ENCODE measurements around the gene LYRM1. TPM values are rescaled to one million over a fixed set of nuclear protein-coding genes. Genes with fewer than 3 reads are reported as not detected.
A peak's percentile ranks its signal among the peaks of the same experiment; 100 is the strongest.
"Not testable (repeated sequence)": the region's sequence is repeated elsewhere in the genome, so short reads cannot be mapped to it uniquely, and the experiment has no call there.

The LYRM1 gene
- total RNA-seq, 2 experiments from 2014 or later, result 26.5 to 28.0 TPM

DNA sequence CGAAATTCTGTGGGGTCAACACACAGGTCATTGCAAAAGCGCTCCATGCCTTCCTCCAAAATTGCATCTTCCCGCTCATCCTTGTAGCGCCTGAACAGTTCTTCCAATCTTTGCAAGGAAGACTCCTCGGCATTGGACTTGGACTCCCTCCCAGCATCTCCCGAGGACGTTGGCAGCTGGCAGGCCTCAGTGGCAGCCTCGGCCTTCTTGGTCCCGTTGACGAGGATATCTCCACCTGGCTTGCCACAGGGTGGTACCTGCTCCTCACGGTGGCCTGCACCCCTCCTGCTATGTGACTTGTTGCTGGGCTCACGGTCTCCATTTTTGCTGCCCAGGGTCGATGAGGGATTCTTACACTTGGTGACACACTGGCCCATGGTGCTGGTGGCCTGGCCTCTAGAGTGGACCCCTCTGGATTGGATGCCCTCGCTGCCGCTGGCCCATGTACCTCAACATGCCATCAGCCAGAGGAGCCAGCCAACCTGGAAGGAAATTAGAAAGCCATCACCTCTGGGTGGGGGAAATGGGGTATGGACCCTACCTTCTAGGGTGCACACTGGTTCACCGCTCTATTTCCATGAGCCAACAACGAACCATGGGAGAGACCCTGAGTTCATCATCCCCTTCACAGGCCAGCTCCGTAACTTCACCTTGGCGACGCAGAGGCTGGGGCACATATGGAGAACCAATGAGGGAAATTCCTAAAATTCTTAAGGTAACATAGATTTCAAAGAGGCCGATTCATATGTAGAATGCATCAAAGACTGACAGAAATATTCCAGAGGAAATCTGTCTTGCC, 38.2 kb upstream of the LYRM1 start:
- H3K4me3 Mint-ChIP-seq, result no peak overlapping the region
- no peaks in the 10 kb centered on the region for H3K27me3 Mint-ChIP-seq
- peaks cover 14% of the 10 kb centered on the region for H3K36me3 Mint-ChIP-seq
- peaks cover 26% of the 10 kb centered on the region for H3K4me1 Mint-ChIP-seq (ENCODE audit: low read depth)
- no peak for DNase-seq
- intact Hi-C loops (cut with micrococcal nuclease), result no loop called here
- H3K9me3 Mint-ChIP-seq, result no peaks in the 10 kb centered on the region
- POLR2A ChIA-PET, result no interaction called here
- CTCF ChIA-PET, result no interaction called here
- H3K27ac Mint-ChIP-seq, result no peak overlapping the region

DNA sequence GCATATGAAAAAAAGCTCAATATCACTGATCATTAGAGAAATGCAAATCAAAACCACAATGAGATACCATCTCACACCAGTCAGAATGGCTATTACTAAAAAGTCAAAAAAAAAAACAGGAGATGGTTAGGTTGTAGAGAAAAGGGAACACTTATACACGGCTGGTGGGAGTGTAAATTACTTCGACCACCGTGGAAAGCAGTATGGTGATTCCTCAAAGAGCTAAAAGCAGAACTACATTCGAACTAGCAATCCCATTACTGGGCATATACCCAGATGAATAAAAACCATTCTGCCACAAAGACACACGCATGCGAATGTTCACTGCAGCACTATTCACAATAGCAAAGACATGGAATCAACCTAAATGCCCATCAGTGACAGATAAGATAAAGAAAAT, 36.2 kb upstream of the LYRM1 start:
- peaks cover 14% of the 10 kb centered on the region for H3K36me3 Mint-ChIP-seq
- H3K27ac Mint-ChIP-seq; POLR2A ChIA-PET; H3K27me3 Mint-ChIP-seq; DNase-seq; CTCF ChIA-PET; H3K9me3 Mint-ChIP-seq; intact Hi-C loops (cut with micrococcal nuclease); H3K4me3 Mint-ChIP-seq: not testable (repeated sequence)
- peaks cover 26% of the 10 kb centered on the region for H3K4me1 Mint-ChIP-seq (ENCODE audit: low read depth)

DNA sequence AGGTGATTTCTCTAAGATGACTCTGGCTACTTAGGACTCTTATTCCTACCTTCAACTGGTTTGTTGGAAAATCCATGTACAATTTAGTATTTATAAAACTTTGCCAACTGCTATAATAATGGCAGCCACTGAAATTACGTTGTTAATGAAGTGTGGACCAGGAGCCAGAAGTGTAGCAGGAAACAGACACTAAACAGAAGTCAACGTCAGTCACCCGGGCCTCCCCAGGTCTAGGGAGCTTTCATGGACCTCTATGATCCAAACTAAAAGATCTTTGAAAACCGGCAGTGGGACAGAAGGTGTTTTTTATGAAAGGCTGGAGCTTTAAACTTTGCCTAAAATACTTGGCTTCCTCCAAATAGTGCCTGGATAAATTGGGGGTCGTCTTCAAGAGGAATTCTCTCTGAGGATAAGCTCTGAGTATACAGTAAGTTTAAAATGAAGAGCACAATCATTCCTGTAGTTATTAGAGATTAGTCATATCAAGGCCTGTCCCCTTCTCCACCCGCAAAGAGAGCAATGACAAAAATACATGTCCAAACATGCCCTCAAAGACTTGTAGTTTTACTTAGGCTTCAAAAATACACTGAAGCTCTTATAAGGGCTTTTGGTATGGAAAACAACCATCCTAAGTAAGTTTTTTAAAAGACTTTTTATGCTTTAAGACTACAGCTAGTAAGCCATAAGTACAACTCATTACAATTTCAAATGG, 35.0 kb upstream of the LYRM1 start:
- no peak for DNase-seq
- intact Hi-C loops (cut with micrococcal nuclease), result loop anchor here (1.0 kb wide), 2 partner anchors 9 to 26 kb away; no protein-coding TSS in a partner anchor
- Mint-ChIP-seq H3K9me3 (no peaks in the 10 kb centered on the region), H3K4me3 (no peak overlapping the region), H3K36me3 (peaks cover 6% of the 10 kb centered on the region), H3K27me3 (no peaks in the 10 kb centered on the region), H3K4me1 (ENCODE audit: low read depth) (peaks cover 26% of the 10 kb centered on the region), H3K27ac (peak overlapping the region; percentile 66)
- CTCF ChIA-PET, result interaction anchor here (1.1 to 1.3 kb wide), 3 partner anchors 9 to 17 kb away, joined by 3 to 5 read pairs (median 4); no protein-coding TSS in a partner anchor
- POLR2A ChIA-PET, result interaction anchor here (1.5 kb wide), 1 partner anchor 46 kb away, joined by 4 read pairs; no protein-coding TSS in a partner anchor

DNA sequence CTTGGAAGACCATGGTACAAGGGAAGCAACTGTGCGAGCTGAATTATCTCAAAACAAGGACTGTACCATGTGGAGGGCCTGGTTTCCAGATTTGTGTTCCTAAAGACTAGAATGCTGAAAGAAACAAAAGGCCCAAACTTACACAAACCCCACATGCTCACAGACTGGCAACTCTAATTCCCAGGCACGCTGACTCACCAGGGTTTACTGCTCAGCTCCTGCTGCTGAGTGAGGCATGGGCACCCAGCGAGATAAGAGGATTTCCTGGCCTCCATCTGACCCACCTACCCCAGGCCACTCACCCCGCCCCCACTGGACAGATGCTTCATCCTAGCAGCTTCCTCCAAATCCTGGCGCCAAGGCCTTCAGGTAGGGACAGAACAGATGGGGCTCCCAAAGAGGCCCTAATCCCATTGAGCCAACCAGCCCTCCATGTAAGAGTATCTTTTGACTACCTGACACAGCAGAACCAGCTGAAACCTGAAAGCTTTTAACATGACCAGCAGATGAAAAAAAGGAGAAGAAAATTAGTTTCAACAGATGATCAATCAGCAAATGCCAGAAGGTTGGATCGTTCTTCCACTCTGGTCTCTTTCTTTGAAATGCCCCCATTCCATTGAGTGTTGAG, 34.3 kb upstream of the LYRM1 start:
- Mint-ChIP-seq H3K27ac (peak overlapping the region; percentile 66), H3K4me3 (no peak overlapping the region), H3K4me1 (ENCODE audit: low read depth) (peaks cover 26% of the 10 kb centered on the region), H3K36me3 (peaks cover 6% of the 10 kb centered on the region), H3K27me3 (no peaks in the 10 kb centered on the region), H3K9me3 (no peaks in the 10 kb centered on the region)
- ChIA-PET CTCF (interaction anchor here (1.1 to 1.3 kb wide), 3 partner anchors 8 to 18 kb away, joined by 3 to 5 read pairs (median 4); no protein-coding TSS in a partner anchor), POLR2A (interaction anchor here (0.6 to 1.5 kb wide), 2 partner anchors 8 to 45 kb away, joined by 4 to 5 read pairs; no protein-coding TSS in a partner anchor)
- peak; percentile 51 for DNase-seq
- intact Hi-C loops (cut with micrococcal nuclease), result no loop called here

DNA sequence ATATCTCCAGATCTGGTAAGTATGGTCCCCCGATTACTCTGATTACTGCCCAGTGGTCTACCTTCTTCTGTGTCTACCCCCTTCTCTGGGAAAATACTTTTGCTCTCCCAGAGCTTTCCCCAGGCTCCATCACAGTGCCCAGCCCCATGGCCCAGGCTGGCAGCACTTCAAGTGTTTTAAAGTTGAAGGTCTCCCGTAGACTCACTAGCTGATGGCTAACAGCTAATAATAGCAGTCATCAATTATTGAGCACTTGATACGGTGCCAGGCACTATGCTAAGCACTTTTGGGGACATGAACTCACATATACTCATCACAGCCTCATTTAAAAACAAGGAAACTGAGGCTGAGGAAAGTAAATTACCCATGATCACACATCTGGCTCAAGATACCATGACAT, 33.8 kb upstream of the LYRM1 start:
- no peak for DNase-seq
- no peaks in the 10 kb centered on the region for H3K9me3 Mint-ChIP-seq
- H3K27me3 Mint-ChIP-seq, result no peaks in the 10 kb centered on the region
- H3K27ac Mint-ChIP-seq, result peak overlapping the region; percentile 11
- intact Hi-C loops (cut with micrococcal nuclease), result no loop called here
- H3K4me3 Mint-ChIP-seq, result no peak overlapping the region
- POLR2A ChIA-PET, result interaction anchor here (0.6 to 1.5 kb wide), 2 partner anchors 8 to 44 kb away, joined by 4 to 5 read pairs; no protein-coding TSS in a partner anchor
- peaks cover 6% of the 10 kb centered on the region for H3K36me3 Mint-ChIP-seq
- CTCF ChIA-PET, result interaction anchor here (1.3 to 1.7 kb wide), 2 partner anchors 16 to 17 kb away, joined by 4 to 5 read pairs; no protein-coding TSS in a partner anchor
- H3K4me1 Mint-ChIP-seq (ENCODE audit: low read depth), result peaks cover 26% of the 10 kb centered on the region

DNA sequence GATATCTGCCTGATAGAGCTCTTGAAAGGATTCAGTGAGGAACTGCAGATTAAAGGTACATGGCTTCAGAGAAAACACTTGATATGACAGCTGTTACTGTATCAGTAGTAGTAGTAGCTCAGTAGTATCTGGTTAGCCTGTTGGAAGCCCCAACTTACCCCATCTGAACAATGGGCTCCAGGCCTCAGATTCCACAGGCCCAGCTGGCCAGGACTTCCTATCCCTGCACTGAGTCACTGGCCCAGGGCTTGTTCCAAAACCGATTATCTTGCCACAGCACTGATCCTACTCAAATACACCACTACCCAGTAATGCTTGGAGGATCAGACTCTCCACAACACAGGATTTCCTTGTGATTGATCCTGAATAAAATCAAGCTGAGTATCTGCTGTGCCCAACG, 33.0 kb upstream of the LYRM1 start:
- no peak for DNase-seq
- no peak overlapping the region for H3K4me3 Mint-ChIP-seq
- no peaks in the 10 kb centered on the region for H3K9me3 Mint-ChIP-seq
- H3K27ac Mint-ChIP-seq, result no peak overlapping the region
- H3K4me1 Mint-ChIP-seq (ENCODE audit: low read depth), result peaks cover 32% of the 10 kb centered on the region
- H3K36me3 Mint-ChIP-seq, result peaks cover 5% of the 10 kb centered on the region
- ChIA-PET CTCF (interaction anchor here (0.6 to 1.7 kb wide), 2 partner anchors 18 to 860 kb away, joined by 3 to 5 read pairs; no protein-coding TSS in a partner anchor), POLR2A (no interaction called here)
- intact Hi-C loops (cut with micrococcal nuclease), result no loop called here
- no peaks in the 10 kb centered on the region for H3K27me3 Mint-ChIP-seq

DNA sequence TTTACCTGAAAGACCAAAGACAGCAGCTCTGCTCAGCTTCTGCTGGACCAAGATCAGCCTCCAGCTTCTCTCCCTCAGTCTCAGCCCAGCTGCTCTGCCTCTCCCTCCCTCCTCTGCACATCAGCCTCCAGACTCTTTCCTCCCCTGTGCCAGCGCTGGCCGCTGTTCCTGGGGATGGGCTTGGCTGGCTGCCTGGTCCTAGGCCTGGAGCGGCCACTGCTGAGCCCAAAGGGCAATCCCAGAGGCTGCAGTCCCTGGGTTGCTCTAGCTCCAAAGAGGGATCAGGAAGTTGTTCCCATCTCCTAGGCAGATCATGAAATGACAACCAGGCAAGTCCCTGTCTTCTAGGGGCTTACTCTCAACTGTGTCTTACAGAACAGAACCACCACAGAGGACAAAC, 31.7 kb upstream of the LYRM1 start:
- ChIA-PET CTCF (no interaction called here), POLR2A (no interaction called here)
- Mint-ChIP-seq H3K36me3 (peaks cover 5% of the 10 kb centered on the region), H3K27me3 (no peaks in the 10 kb centered on the region), H3K9me3 (no peaks in the 10 kb centered on the region), H3K4me1 (ENCODE audit: low read depth) (peaks cover 41% of the 10 kb centered on the region), H3K4me3 (no peak overlapping the region), H3K27ac (no peak overlapping the region)
- DNase-seq, result no peak
- intact Hi-C loops (cut with micrococcal nuclease), result no loop called here

DNA sequence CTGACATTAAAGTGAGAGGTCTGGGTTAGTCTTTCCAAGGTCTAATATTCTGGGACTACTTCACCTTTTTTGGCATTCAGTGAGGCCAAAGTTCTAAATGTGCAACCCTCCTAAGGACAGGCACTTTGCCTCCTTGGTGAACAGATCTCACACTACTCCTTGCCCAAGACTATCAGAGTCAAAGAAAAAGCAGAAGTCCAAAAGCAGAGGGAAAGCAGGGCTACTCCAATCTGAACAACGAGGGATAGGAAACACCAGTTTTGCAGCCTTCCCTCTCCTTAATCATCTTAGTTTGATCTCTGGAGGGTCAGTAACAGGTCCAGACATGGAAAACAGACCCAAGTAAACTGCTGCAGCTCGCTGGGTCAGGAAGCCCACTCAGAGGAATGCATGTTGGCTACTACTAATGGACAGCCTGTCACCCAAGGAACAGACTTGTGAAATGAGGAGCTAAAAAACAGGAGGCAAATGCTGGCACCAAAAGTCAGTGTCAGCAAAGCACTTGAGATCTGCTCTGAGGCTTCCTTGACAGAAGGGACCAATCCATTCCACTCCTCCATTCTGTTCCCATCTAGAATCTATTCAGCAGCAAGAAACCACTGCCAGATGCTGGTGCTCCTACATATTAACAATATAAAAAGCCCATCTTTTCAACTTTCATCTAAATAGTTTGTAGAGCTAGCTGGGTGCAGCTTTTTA, 30.3 kb upstream of the LYRM1 start:
- Mint-ChIP-seq H3K27me3 (no peaks in the 10 kb centered on the region), H3K4me3 (no peak overlapping the region), H3K9me3 (no peaks in the 10 kb centered on the region), H3K4me1 (ENCODE audit: low read depth) (peaks cover 46% of the 10 kb centered on the region), H3K27ac (no peak overlapping the region), H3K36me3 (peaks cover 2% of the 10 kb centered on the region)
- DNase-seq, result no peak
- POLR2A ChIA-PET, result no interaction called here
- CTCF ChIA-PET, result no interaction called here
- intact Hi-C loops (cut with micrococcal nuclease), result no loop called here

DNA sequence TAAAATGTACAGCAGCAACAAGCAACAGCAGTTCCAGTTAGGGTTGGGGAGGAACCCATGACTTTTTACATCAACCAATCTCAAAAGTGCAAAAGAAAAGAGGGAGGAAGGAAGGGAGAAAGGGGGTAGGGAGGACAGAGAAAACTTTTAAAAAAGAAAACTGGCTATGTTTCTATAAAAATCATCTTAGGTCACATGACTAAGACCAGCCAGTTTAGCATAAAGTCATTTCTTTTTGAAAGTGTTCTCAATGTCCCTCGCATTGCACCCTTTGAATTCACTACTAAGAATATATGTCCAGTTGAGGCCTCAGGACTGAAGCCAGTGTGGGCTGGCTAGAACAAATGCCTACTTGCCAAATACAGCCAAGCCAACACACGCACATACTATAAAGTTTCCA, 29.3 kb upstream of the LYRM1 start:
- Mint-ChIP-seq H3K36me3 (peaks cover 2% of the 10 kb centered on the region), H3K27ac (no peak overlapping the region), H3K4me1 (ENCODE audit: low read depth) (peaks cover 41% of the 10 kb centered on the region), H3K27me3 (no peaks in the 10 kb centered on the region), H3K4me3 (no peak overlapping the region), H3K9me3 (no peaks in the 10 kb centered on the region)
- intact Hi-C loops (cut with micrococcal nuclease), result no loop called here
- ChIA-PET CTCF (interaction anchor here (0.6 kb wide), 1 partner anchor 47 kb away, joined by 3 read pairs; no protein-coding TSS in a partner anchor), POLR2A (no interaction called here)
- no peak for DNase-seq

DNA sequence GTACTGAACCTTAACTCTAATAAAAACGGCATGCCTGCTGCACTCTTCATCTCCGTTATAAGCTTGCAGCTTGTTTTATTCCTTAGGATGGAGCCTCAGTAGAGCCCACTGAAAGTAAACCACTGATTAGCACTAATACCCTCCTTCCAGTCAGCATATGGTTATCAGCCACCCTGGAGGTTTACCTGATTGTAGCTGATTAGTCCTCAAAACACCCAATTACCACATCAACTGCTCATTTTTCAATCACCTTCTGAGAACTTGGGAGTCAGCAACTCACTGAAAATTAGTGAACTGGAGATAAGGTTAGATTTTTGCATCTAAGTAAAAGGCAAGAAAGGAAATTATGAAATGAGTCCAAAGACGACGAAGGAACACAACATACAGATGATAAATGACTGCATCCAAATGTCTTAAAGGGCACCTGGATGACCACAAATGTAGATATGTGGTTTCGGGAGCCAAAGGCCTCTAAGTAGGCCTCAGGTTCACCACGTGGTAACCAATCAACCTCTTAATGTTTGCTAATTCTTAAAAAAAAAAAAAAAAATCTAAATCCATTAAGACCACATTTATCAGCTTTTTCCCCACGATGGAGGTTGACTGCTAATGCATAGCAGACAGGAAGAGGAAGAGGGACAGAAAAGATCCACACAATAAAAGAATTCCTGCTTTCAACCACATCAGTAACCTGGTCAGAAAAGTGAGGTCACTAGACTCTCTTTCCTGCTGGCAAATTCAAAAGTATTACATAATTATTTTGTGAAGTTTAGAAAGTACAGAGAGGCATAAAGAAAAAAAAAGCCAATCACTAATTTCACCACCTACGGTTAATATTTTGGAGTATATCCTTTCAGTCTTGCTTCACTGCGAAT, 28.4 kb upstream of the LYRM1 start:
- no peaks in the 10 kb centered on the region for H3K27me3 Mint-ChIP-seq
- CTCF ChIA-PET, result no interaction called here
- intact Hi-C loops (cut with micrococcal nuclease), result no loop called here
- POLR2A ChIA-PET, result interaction anchor here (1.1 kb wide), 1 partner anchor 27 kb away, joined by 3 read pairs; no protein-coding TSS in a partner anchor
- H3K9me3 Mint-ChIP-seq, result no peaks in the 10 kb centered on the region
- DNase-seq, result no peak
- H3K36me3 Mint-ChIP-seq, result peaks cover 2% of the 10 kb centered on the region
- H3K27ac Mint-ChIP-seq, result no peak overlapping the region
- peaks cover 33% of the 10 kb centered on the region for H3K4me1 Mint-ChIP-seq (ENCODE audit: low read depth)
- H3K4me3 Mint-ChIP-seq, result no peak overlapping the region

DNA sequence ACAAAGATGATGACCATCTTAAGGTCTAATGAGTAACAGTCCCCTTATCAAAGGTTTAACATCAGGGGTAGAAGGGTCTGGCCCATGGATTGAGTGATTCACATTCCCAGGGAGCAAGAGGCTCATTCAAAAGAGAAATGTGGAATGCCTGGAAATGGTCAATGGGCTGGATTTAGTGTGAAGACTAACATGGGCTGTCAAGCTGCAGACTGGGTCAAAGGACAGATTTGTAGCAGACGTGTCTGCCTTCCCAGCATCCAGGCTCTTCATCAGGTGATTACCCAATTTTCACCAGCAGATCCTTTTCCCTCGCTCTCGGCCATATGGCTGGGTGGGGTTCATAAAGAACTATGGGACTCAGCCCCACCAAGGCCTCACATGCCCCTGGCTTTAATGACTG, 27.2 kb upstream of the LYRM1 start:
- Mint-ChIP-seq H3K27ac (no peak overlapping the region), H3K4me1 (ENCODE audit: low read depth) (peaks cover 38% of the 10 kb centered on the region), H3K4me3 (no peak overlapping the region), H3K27me3 (no peaks in the 10 kb centered on the region), H3K36me3 (peaks cover 2% of the 10 kb centered on the region), H3K9me3 (no peaks in the 10 kb centered on the region)
- ChIA-PET CTCF (interaction anchor here (1.7 to 1.9 kb wide), 3 partner anchors 23 to 67 kb away, joined by 6 to 7 read pairs (median 6); partner anchors contain the start of genes ERI2 and REXO5), POLR2A (interaction anchor here (1.4 to 2.1 kb wide), 3 partner anchors 26 to 30 kb away, joined by 5 to 10 read pairs (median 7); partner anchors contain the start of genes DCUN1D3 and LYRM1)
- DNase-seq, result no peak
- intact Hi-C loops (cut with micrococcal nuclease), result no loop called here

Measured in activated CD4-positive, alpha-beta memory T cell treated with anti-CD3 and anti-CD28 coated beads for 36 hours (primary cell).